Ishikawa (cell line): Measurements from ENCODE around the gene PLEKHM1.

Source experiments
- CEBPB ChIP-seq: IDR thresholded peaks from 2 replicates; pipeline ENCODE4 v1.6.1; 2012
- CREB1 ChIP-seq: IDR thresholded peaks from 2 replicates; pipeline ENCODE4 v1.6.1; 2012; ENCODE audit warnings: low read depth
- EP300 ChIP-seq: IDR thresholded peaks from 2 replicates; pipeline ENCODE4 v1.6.1; 2012; ENCODE audit warnings: borderline replicate concordance
- FOXM1 ChIP-seq: IDR thresholded peaks from 2 replicates; pipeline ENCODE4 v1.6.1; 2012; ENCODE audit warnings: low read depth, borderline replicate concordance
- NFIC ChIP-seq: IDR thresholded peaks from 2 replicates; pipeline ENCODE4 v1.6.1; 2012
- TAF1 ChIP-seq: IDR thresholded peaks from 2 replicates; pipeline ENCODE4 v1.6.1; 2012; ENCODE audit warnings: low read depth, mild to moderate bottlenecking
- TCF12 ChIP-seq: IDR thresholded peaks from 2 replicates; pipeline ENCODE4 v1.6.1; 2012; ENCODE audit warnings: low read depth
- TEAD4 ChIP-seq: IDR thresholded peaks from 2 replicates; pipeline ENCODE4 v1.6.1; 2012
- YY1 ChIP-seq: IDR thresholded peaks from 2 replicates; pipeline ENCODE4 v1.6.1; 2012; ENCODE audit warnings: low read depth
- TF ChIP-seq, protein P1 (sequence below): IDR thresholded peaks from 2 replicates; pipeline ENCODE4 v1.6.1; 2012
- TF ChIP-seq, protein P2 (sequence below): IDR thresholded peaks from 2 replicates; pipeline ENCODE4 v1.6.1; 2012
- TF ChIP-seq, protein P3 (sequence below): IDR thresholded peaks from 2 replicates; pipeline ENCODE4 v1.6.1; 2012; ENCODE audit warnings: low read depth, mild to moderate bottlenecking

DNA sequence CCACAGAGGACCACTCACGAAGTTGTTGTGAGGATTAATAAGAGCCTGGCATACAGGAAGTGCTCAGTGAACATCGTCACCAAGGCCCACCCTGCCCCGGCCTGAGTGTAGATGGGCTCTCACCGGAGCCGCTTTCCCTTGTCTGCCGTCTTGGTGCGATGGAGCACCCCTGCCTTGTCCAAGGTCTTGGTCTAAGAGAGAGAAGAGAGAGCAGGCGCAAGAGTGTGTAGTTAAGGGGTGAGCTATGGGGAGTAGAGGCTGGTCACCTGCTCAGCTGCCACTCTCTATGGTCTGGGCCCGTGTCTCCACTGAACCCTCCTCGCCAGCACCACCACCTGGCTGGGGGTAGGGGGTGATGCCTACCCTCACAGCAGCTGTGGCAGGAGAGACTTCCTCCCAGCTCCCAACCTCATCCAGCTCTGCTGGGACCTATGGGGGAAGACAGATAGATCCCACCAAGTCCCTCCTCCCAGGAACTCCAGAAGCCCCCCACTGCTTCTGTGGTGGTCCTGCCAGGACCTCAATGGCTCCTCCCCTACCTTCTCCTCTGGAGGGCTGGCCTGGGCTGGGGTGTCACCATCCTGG, 86.5 kb downstream of the PLEKHM1 start:
- TF ChIP-seq TEAD4 (no peak), YY1 (no peak), EP300 (no peak), CREB1 (no peak), FOXM1 (no peak), CEBPB (no peak), NFIC (no peak), TCF12 (no peak), TAF1 (no peak)
- TF ChIP-seq, protein P1, sequence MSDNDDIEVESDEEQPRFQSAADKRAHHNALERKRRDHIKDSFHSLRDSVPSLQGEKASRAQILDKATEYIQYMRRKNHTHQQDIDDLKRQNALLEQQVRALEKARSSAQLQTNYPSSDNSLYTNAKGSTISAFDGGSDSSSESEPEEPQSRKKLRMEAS = no peak
- TF ChIP-seq, protein P2, sequence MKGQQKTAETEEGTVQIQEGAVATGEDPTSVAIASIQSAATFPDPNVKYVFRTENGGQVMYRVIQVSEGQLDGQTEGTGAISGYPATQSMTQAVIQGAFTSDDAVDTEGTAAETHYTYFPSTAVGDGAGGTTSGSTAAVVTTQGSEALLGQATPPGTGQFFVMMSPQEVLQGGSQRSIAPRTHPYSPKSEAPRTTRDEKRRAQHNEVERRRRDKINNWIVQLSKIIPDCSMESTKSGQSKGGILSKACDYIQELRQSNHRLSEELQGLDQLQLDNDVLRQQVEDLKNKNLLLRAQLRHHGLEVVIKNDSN = no peak
- TF ChIP-seq, protein P3, sequence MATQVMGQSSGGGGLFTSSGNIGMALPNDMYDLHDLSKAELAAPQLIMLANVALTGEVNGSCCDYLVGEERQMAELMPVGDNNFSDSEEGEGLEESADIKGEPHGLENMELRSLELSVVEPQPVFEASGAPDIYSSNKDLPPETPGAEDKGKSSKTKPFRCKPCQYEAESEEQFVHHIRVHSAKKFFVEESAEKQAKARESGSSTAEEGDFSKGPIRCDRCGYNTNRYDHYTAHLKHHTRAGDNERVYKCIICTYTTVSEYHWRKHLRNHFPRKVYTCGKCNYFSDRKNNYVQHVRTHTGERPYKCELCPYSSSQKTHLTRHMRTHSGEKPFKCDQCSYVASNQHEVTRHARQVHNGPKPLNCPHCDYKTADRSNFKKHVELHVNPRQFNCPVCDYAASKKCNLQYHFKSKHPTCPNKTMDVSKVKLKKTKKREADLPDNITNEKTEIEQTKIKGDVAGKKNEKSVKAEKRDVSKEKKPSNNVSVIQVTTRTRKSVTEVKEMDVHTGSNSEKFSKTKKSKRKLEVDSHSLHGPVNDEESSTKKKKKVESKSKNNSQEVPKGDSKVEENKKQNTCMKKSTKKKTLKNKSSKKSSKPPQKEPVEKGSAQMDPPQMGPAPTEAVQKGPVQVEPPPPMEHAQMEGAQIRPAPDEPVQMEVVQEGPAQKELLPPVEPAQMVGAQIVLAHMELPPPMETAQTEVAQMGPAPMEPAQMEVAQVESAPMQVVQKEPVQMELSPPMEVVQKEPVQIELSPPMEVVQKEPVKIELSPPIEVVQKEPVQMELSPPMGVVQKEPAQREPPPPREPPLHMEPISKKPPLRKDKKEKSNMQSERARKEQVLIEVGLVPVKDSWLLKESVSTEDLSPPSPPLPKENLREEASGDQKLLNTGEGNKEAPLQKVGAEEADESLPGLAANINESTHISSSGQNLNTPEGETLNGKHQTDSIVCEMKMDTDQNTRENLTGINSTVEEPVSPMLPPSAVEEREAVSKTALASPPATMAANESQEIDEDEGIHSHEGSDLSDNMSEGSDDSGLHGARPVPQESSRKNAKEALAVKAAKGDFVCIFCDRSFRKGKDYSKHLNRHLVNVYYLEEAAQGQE = no peak
